Hepatocyte (in vitro differentiated cells): ENCODE results near the gene PRDM16. TPM values are rescaled to one million over a fixed set of nuclear protein-coding genes. Genes with fewer than 3 reads are reported as not detected.

Source experiments
- DNase-seq: peaks from one replicate; pipeline ENCODE4 v3.0.0-alpha.2; 2016; ENCODE audit warnings: low spot score
- H2AFZ ChIP-seq: fragments of 200-600 bp; sonication (generic); 2 replicates; pipeline ENCODE4 v1.6.0; 2016; ENCODE audit warnings: antibody characterized with exemption, mild to moderate bottlenecking
- H3K27ac ChIP-seq: fragments of 200-600 bp; sonication (generic); 2 replicates; pipeline ENCODE4 v1.5.1; 2016; ENCODE audit warnings: mild to moderate bottlenecking
- H3K27me3 ChIP-seq: fragments of 200-600 bp; sonication (generic); 2 replicates; pipeline ENCODE4 v1.6.1; 2016
- H3K36me3 ChIP-seq: fragments of 200-600 bp; sonication (generic); replicated peaks from 2 replicates; pipeline ENCODE4 v1.5.1; 2016; ENCODE audit warnings: low read depth; ENCODE audit not compliant: insufficient read depth
- H3K4me1 ChIP-seq: fragments of 200-600 bp; sonication (generic); 2 replicates; pipeline ENCODE4 v1.5.1; 2016; ENCODE audit warnings: mild to moderate bottlenecking, moderate library complexity; ENCODE audit not compliant: insufficient read depth
- H3K4me2 ChIP-seq: fragments of 200-600 bp; sonication (generic); 2 replicates; pipeline ENCODE4 v1.6.0; 2016
- H3K4me3 ChIP-seq: fragments of 200-600 bp; sonication (generic); 2 replicates; pipeline ENCODE4 v1.5.1; 2016; ENCODE audit warnings: mild to moderate bottlenecking
- H3K79me2 ChIP-seq: fragments of 200-600 bp; sonication (generic); 2 replicates; pipeline ENCODE4 v1.6.0; 2017; ENCODE audit warnings: mild to moderate bottlenecking
- H3K9me2 ChIP-seq: fragments of 200-600 bp; sonication (generic); replicated peaks from 2 replicates; pipeline ENCODE4 v1.6.0; 2017; ENCODE audit warnings: mild to moderate bottlenecking; ENCODE audit not compliant: insufficient read depth
- H3K9me3 ChIP-seq: fragments of 200-600 bp; sonication (generic); 2 replicates; pipeline ENCODE4 v1.5.1; 2016; ENCODE audit warnings: low read depth, mild to moderate bottlenecking
- H4K20me1 ChIP-seq: fragments of 200-600 bp; sonication (generic); 2 replicates; pipeline ENCODE4 v1.6.0; 2016; ENCODE audit warnings: mild to moderate bottlenecking; ENCODE audit not compliant: insufficient read depth, poor library complexity, severe bottlenecking
- CTCF ChIP-seq: fragments of 200-600 bp; sonication (generic); IDR thresholded peaks from 2 replicates; pipeline ENCODE4 v1.5.1; 2016; ENCODE audit warnings: antibody characterized with exemption, mild to moderate bottlenecking; ENCODE audit not compliant: poor library complexity
- EZH2 ChIP-seq: fragments of 200-600 bp; sonication (generic); IDR thresholded peaks from 2 replicates; pipeline ENCODE4 v1.6.1; 2016; ENCODE audit warnings: antibody characterized with exemption, mild to moderate bottlenecking, borderline replicate concordance
- EZH2phosphoT487 ChIP-seq: fragments of 200-600 bp; sonication (generic); IDR thresholded peaks from one replicate; pipeline ENCODE4 v1.6.1; 2018; ENCODE audit warnings: antibody characterized with exemption, mild to moderate bottlenecking, low read depth, moderate library complexity; ENCODE audit not compliant: unreplicated experiment, severe bottlenecking
- WGBS: methylation state at CpG from one replicate; pipeline ENCODE4 v1.1.6; 2016; ENCODE audit warnings: low lambda C conversion rate; ENCODE audit errors: missing lambda C conversion rate; 5-methylcytosine and 5-hydroxymethylcytosine counted together
- polyA plus RNA-seq: library from polyadenylated mRNA; unstranded; fragments of >200 nt; fragmentation: Nextera tagmentation; extraction: Ambion mirVana; gene quantifications from 2 replicates; pipeline ENCODE4 v1.2.1, GENCODE V29; 2016
- total RNA-seq: library from RNA; depleted of rRNA; stranded (reverse); fragments of >200 nt; gene quantifications from 2 replicates; pipeline ENCODE4 v1.2.3, GENCODE V29; 2014

The PRDM16 gene
- total and polyA plus RNA-seq, 2 experiments from 2014 or later: 8.1 to 9.9 TPM

- Histone ChIP-seq H4K20me1 (no peaks in the 10 kb centered on the region), H3K79me2 (no peaks in the 10 kb centered on the region), H3K9me2 (no peaks in the 10 kb centered on the region), H3K9me3 (no peaks in the 10 kb centered on the region), H3K27ac (no peak overlapping the region), H3K4me3 (no peak overlapping the region), H3K36me3 (no peaks in the 10 kb centered on the region), H2AFZ (no peak overlapping the region), H3K27me3 (peaks cover 20% of the 10 kb centered on the region), H3K4me1 (peaks cover 16% of the 10 kb centered on the region), H3K4me2 (no peak overlapping the region)
- 77% methylated on average over 37 of the region's 37 CpGs for WGBS
- no peak for TF ChIP-seq EZH2
- no peak for TF ChIP-seq EZH2phosphoT487
- no peak for TF ChIP-seq CTCF
- DNase-seq: no peak
These were observed 175.3 kb downstream of the PRDM16 start for GRCh38 chr1:3244025-3244926.

DNA sequence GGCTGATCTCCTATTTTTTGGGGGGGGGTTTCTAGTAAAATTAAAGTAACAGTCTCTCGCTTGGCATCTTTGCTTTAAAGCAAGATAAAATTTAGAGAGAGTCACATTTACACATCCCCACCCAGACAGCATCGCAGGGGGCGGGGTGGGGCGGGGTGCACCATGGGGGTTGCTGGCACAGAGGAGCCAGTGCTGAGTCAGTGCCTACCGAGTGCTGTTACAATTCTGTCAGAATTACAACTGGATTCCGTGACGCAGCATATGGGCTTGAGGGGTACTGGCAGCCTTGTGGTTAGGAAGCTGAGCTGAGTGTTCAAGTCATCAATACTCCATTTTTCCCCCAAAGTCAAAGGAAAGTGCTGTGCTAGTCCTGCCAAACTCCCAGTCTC, 175.9 kb downstream of the PRDM16 start:
- 93% methylated on average over 5 of the region's 7 CpGs for WGBS
- Histone ChIP-seq H4K20me1 (no peaks in the 10 kb centered on the region), H3K4me3 (no peak overlapping the region), H3K36me3 (no peaks in the 10 kb centered on the region), H3K9me2 (no peaks in the 10 kb centered on the region), H2AFZ (no peak overlapping the region), H3K27me3 (peaks cover 20% of the 10 kb centered on the region), H3K4me2 (no peak overlapping the region), H3K27ac (no peak overlapping the region), H3K9me3 (no peaks in the 10 kb centered on the region), H3K79me2 (no peaks in the 10 kb centered on the region), H3K4me1 (peaks cover 22% of the 10 kb centered on the region)
- TF ChIP-seq CTCF: no peak
- no peak for TF ChIP-seq EZH2phosphoT487
- TF ChIP-seq EZH2: no peak
- DNase-seq: no peak

- H3K4me3 ChIP-seq: no peak overlapping the region
- peaks cover 20% of the 10 kb centered on the region for H3K27me3 ChIP-seq
- no peaks in the 10 kb centered on the region for H4K20me1 ChIP-seq
- no peak overlapping the region for H3K27ac ChIP-seq
- no peaks in the 10 kb centered on the region for H3K36me3 ChIP-seq
- no peak overlapping the region for H2AFZ ChIP-seq
- TF ChIP-seq EZH2: no peak
- no peak for TF ChIP-seq EZH2phosphoT487
- no peak for TF ChIP-seq CTCF
- H3K4me2 ChIP-seq: no peak overlapping the region
- H3K9me3 ChIP-seq: no peaks in the 10 kb centered on the region
- DNase-seq: no peak
- WGBS: 62% methylated on average over 12 of the region's 12 CpGs
- H3K9me2 ChIP-seq: no peaks in the 10 kb centered on the region
- H3K79me2 ChIP-seq: no peaks in the 10 kb centered on the region
- H3K4me1 ChIP-seq: peaks cover 23% of the 10 kb centered on the region
These were observed 176.3 kb downstream of the PRDM16 start for GRCh38 chr1:3245344-3245743.
